Glomerular visceral epithelial cell (primary cell): ENCODE measurements around the gene TARS1.
A peak's percentile ranks its signal among the peaks of the same experiment; 100 is the strongest.

Experiments
- DNase-seq: peaks from one replicate; pipeline ENCODE4 v3.0.0-alpha.2; 2016; ENCODE audit errors: extremely low spot score

Gene TARS1

GRCh38 chr5:33440482-33441240 is at the start of gene TARS1:
Gene TARS1 (plus strand): TSS chr5:33440965. CDS start chr5:33441087, 122 bp downstream.
- peak; percentile 100 for DNase-seq

- no peak for DNase-seq
Measured at GRCh38 chr5:33398501-33398900, 42.3 kb upstream of the TARS1 start.

- DNase-seq = no peak
Measured at GRCh38 chr5:33400675-33401074, 40.1 kb upstream of the TARS1 start.

DNA sequence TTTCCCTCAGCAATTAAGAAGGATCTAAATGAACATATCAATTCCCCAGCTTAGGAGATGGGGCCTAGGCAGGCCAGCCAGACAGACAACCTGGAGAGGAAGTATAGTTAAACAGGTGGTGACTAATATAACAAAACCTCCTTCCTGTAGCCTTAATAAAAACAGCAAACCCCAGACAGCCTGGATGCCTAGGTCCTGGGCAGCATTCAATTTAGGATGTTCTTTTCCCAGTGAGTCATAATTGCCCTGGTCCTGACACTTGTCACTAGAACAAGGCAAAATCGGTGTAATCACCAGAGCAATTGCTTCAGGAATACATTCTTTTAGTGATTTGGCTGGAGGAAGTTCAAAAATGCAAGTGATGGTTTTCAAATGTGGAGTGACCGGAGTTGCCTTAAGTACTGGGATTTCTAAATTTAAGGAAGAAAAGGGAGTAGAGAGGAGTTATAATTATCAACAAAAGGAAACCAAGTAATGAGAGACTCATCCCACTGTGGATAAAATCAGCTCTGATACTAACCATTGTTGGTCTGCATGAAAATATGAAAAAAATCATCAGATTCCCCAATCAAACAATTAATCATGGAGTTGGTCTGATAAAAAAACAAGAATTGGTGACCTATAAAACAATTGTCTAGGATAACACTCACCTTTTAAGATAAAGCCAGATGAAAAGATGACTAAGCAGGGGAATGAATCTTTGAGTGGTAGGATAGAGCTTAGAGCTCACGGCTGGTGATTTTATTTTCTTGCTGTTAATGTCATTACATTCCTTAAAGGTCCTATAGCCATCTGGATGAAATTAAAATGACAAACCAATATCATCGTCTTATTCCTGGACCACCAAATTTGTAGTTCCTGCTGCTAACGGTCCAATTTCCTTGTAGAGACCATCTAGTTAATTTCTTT is 39.0 kb upstream of the TARS1 start:
- peak; percentile 70 for DNase-seq

DNA sequence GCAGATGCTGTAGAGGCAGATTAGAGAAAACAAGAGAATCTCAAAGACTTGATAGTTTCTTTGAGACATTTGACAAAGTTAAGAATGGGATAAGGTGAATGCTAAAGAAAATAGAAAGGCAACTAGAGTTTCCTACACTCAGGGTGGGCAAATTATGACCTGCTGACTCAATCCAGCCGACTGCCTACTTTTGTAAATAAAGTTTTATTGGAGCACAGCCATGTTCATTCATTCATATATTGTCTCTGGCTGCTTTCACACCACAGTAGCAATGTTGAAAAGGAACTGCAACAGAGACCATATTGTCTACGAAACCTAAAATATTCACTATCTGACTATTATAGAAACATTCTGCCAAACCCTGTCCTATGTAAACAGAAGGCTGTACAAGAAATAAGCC is 37.6 kb upstream of the TARS1 start:
- DNase-seq = no peak

GRCh38 chr5:33408816-33409215 is 31.9 kb upstream of the TARS1 start:
- DNase-seq = no peak

DNA sequence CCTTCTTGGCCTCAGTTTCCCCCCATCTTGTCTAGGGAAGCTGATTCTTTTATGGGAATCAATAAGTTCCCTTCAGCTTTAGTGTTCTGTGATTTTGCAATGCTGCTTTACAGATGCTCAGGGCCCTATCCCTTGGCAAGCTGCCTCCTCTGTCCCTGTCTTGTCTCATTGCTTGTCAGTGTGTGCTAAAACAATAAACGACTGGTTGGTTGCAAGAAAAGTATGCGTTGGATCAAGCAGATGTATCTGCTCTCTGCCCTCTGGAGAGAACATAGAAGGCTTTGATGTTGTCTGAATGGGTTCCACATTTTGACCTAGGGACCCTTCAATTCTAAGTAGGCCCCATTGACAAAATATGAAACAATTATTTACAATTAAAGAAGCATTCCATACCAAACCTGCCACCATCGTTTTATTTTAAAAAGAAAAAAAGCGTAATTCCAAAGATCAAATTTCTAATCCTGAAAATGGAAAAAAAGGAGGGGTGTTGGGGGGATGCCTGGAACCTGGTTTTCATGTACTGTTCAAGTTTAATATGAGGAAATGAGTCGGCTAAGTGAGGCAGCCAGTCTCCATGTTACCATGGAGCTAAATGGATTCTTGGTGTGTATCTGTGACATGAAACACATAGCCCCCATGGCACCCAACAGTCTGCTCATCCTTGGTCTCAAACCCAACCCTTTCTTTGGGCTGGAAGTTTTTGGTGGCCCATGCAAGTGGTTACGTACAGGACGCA is 31.2 kb upstream of the TARS1 start:
- DNase-seq = no peak

- DNase-seq = no peak
Measured at GRCh38 chr5:33410221-33410620, 30.5 kb upstream of the TARS1 start.

DNA sequence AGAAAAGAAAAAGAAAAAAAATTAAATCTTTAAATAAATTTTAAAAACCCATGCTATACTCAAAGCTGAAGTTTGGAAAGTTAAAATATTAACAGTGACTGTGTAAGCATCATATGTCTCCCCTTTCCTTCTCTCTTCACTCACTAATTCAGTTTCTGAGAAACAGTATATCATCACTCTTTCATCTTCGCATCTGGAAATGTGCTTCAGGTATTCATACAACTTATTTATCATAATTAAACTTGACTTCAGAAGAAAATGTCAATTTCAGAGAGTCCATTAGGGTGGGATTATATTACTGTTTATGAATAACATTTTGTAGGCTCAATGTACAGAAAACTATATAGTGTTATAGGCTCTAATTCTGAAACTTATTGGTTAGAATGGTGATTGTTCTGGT is 29.3 kb upstream of the TARS1 start:
- DNase-seq = no peak

- no peak for DNase-seq
Measured at GRCh38 chr5:33415811-33416354, 24.9 kb upstream of the TARS1 start.

- DNase-seq = no peak
Measured at GRCh38 chr5:33417632-33418031, 23.1 kb upstream of the TARS1 start.

DNA sequence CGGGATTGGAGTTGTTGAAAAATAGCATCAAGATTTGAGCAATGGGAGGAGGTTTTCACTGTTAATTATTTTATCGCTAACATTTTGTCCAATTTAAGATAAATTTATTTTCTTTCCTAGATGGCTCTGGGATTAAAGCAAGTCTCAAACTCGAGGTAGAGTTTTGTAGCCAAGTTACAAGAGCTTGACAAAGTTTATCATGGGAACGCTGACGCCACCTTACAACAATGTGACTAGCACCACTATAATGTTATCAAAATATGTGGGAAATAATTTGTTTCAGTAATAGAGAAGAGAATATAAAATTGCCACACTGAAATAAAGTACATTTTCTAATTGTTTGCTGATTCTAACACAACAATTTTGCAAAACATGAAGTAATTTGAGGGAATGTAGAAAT is 19.8 kb upstream of the TARS1 start:
- no peak for DNase-seq

GRCh38 chr5:33422191-33422590 is 18.6 kb upstream of the TARS1 start:
- DNase-seq = no peak

GRCh38 chr5:33423018-33423630 is 17.6 kb upstream of the TARS1 start:
- peak; percentile 48 for DNase-seq

GRCh38 chr5:33425314-33425713 is 15.5 kb upstream of the TARS1 start:
- DNase-seq = no peak

DNA sequence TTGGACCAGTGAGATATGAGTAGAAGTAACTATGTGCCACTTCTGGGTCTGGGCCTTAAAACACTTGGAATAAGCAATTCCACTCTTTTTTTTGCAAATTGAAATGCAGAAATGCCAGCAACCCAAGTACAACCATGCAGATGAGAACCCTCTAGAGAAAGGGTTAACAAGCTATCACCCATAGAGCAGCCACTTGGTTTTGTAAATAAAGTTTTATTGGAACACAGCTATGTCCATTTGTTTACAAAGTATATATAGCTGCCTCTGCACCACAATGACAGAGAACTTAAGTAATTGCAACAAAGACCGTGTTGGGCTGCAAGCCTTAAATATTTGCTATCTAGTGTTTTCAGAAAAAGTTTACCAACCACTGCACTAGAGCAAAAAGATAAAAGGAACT is 9.8 kb upstream of the TARS1 start:
- DNase-seq = no peak

DNA sequence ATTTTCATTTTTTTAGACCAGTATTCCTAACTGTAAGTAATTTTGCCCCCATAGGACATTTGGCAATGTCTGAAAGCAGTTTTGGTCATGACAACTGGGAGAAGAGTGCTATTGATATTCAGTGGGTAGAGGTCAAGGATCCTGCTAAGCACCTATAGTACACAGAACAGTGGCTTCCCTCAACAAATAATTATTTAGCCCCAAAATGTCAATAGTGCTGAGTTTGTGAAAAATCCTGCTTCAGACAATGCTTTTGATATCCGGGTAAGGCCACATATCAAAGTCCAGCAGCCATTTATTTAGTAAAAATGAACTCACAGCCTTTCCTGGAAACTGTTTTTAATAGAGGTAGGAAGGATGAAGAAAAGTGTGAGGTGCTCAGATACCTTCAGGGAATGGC is 8.1 kb upstream of the TARS1 start:
- DNase-seq = no peak

GRCh38 chr5:33433303-33434240 is 7.2 kb upstream of the TARS1 start:
- no peak for DNase-seq

- peak; percentile 80 for DNase-seq
Measured at GRCh38 chr5:33435893-33436490, 4.8 kb upstream of the TARS1 start.

DNA sequence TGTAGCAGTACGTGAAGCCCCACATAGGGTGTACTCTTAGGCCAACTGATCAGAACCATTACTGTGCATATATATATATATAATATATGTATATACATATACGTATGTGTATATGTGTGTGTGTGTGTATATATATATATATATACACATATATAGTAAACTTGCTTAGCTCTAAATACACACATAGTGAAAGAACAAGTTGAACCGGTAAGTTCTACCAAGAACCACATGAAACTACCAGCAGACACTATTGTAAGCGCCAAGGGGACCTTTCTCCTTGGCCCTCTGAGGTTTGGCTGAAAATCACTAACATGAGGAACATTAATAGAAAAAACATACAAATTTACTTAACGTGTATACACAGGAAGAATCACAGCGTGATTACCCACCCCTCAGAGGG is 1.8 kb upstream of the TARS1 start:
- DNase-seq = no peak
